Nucleus accumbens (tissue), 56 donors: ENCODE data around the gene SLC37A1.
"Not testable (repeated sequence)": the region's sequence is repeated elsewhere in the genome, so short reads cannot be mapped to it uniquely, and the experiment has no call there.

Source experiments
- DNase-seq, 56 donors: peaks; one replicate each; lab custom pipeline; 2025; lab: John Stamatoyannopoulos, UW

Gene SLC37A1

GRCh38 chr21:42607102-42607501 lies 93.5 kb downstream of the SLC37A1 start:
- no peak for DNase-seq

- DNase-seq: no peak
Observed at GRCh38 chr21:42607525-42608102, 94.0 kb downstream of the SLC37A1 start.

- no peak for DNase-seq
Observed at GRCh38 chr21:42608446-42608845, 94.8 kb downstream of the SLC37A1 start.

- no peak for DNase-seq
Observed at GRCh38 chr21:42609811-42610210, 96.2 kb downstream of the SLC37A1 start.

GRCh38 chr21:42611852-42612251 lies 98.2 kb downstream of the SLC37A1 start:
- no peak for DNase-seq

- DNase-seq: no peak
Observed at GRCh38 chr21:42612390-42612789, 98.7 kb downstream of the SLC37A1 start.

- DNase-seq: no peak
Observed at GRCh38 chr21:42613756-42614155, 100.1 kb downstream of the SLC37A1 start.

- no peak for DNase-seq
Observed at GRCh38 chr21:42614396-42614795, 100.7 kb downstream of the SLC37A1 start.

GRCh38 chr21:42614811-42615351 lies 101.2 kb downstream of the SLC37A1 start:
- no peak for DNase-seq

GRCh38 chr21:42615377-42615776 lies 101.7 kb downstream of the SLC37A1 start:
- not testable (repeated sequence) for DNase-seq

GRCh38 chr21:42615924-42616323 lies 102.3 kb downstream of the SLC37A1 start:
- no peak for DNase-seq

- peak in 1 of 56 donors; percentile 27 for DNase-seq
Observed at GRCh38 chr21:42616446-42616845, 102.8 kb downstream of the SLC37A1 start.

- no peak for DNase-seq
Observed at GRCh38 chr21:42616941-42617340, 103.3 kb downstream of the SLC37A1 start.

- peak in 1 of 56 donors; percentile 45 for DNase-seq
Observed at GRCh38 chr21:42617486-42617885, 103.8 kb downstream of the SLC37A1 start.

- no peak for DNase-seq
Observed at GRCh38 chr21:42618707-42619102, 105.1 kb downstream of the SLC37A1 start.

- no peak for DNase-seq
Observed at GRCh38 chr21:42619166-42619565, 105.5 kb downstream of the SLC37A1 start.

GRCh38 chr21:42619841-42620240 lies 106.2 kb downstream of the SLC37A1 start:
- DNase-seq: no peak

GRCh38 chr21:42621166-42621818 lies 107.6 kb downstream of the SLC37A1 start:
- peak in 1 of 56 donors; percentile 47 for DNase-seq

- DNase-seq: peak in 11 of 56 donors; percentile 14 to 54 (median 30)
Observed at GRCh38 chr21:42621819-42622177, 108.1 kb downstream of the SLC37A1 start.

- peak in 6 of 56 donors; percentile 7 to 24 (median 10) for DNase-seq
Observed at GRCh38 chr21:42622284-42622683, 108.6 kb downstream of the SLC37A1 start.

GRCh38 chr21:42623694-42624093 lies 110.0 kb downstream of the SLC37A1 start:
- DNase-seq: no peak

- no peak for DNase-seq
Observed at GRCh38 chr21:42624095-42624790, 110.6 kb downstream of the SLC37A1 start.
